Upper lobe of left lung (tissue), 6 donors: ENCODE results near the gene VWA8. TPM values are rescaled to one million over a fixed set of nuclear protein-coding genes. Genes with fewer than 3 reads are reported as not detected.
A peak's percentile ranks its signal among the peaks of the same experiment; 100 is the strongest.

Experiments used
- ATAC-seq, 2 donors: fragments of 200-7000 bp; cut with Tn5 transposase; one replicate each; pipeline ENCODE4 v1.9.1; 2022; ENCODE audit warnings: mild to moderate bottlenecking in 2 of 2, moderate library complexity in 2 of 2; ENCODE audit not compliant: low FRiP score in 2 of 2
- DNase-seq, 2 donors: peaks; one replicate each; pipeline ENCODE4 v3.0.0-alpha.2; 2019 to 2020
- H3K27ac ChIP-seq, 4 donors: fragments of 200-600 bp; sonication (generic); one replicate each; pipeline ENCODE4 v1.5.1; 2016 to 2019
- H3K27me3 ChIP-seq, 4 donors: fragments of 200-600 bp; sonication (generic); one replicate each; pipeline ENCODE4 v1.5.1; 2017 to 2019
- H3K36me3 ChIP-seq, 4 donors: fragments of 200-600 bp; sonication (generic); one replicate each; pipeline ENCODE4 v1.5.1; 2016 to 2019
- H3K4me1 ChIP-seq, 4 donors: fragments of 200-600 bp; sonication (generic); one replicate each; pipeline ENCODE4 v1.5.1; 2018 to 2019
- H3K4me3 ChIP-seq, 4 donors: fragments of 200-600 bp; sonication (generic); one replicate each; pipeline ENCODE4 v1.5.1; 2017 to 2019; ENCODE audit warnings: mild to moderate bottlenecking in 2 of 4, moderate library complexity in 1 of 4
- H3K9me3 ChIP-seq, 4 donors: fragments of 200-600 bp; sonication (generic); one replicate each; pipeline ENCODE4 v1.5.1; 2018 to 2019
- EP300 ChIP-seq, 4 donors: sonication (generic); formaldehyde crosslinking; IDR thresholded peaks; one replicate each; pipeline ENCODE4 v1.5.1; 2017; ENCODE audit warnings: antibody characterized with exemption in 4 of 4, control low read depth in 2 of 4
- POLR2A ChIP-seq, 4 donors: fragments of 450-650 bp; IDR thresholded peaks; one replicate each; pipeline ENCODE4 v1.5.1; 2016 to 2017; ENCODE audit warnings: antibody characterized with exemption in 4 of 4, mild to moderate bottlenecking in 2 of 4
- POLR2AphosphoS5 ChIP-seq, 2 donors: sonication (generic); formaldehyde crosslinking; IDR thresholded peaks; one replicate each; pipeline ENCODE4 v1.5.1; 2017; ENCODE audit warnings: antibody characterized with exemption in 2 of 2
- WGBS, 2 donors: methylation state at CpG; one replicate each; pipeline ENCODE4 v1.1.5; 2017 to 2018; 5-methylcytosine and 5-hydroxymethylcytosine counted together
- total RNA-seq, 6 donors: library from RNA; depleted of rRNA in 4 of 6; stranded (reverse); fragments of >200 nt in 4 of 6; gene quantifications; one replicate each; pipeline versions ENCODE4 v1.1.0 to v1.2.1, GENCODE V29; 2016 to 2021
- TF ChIP-seq, protein P1 (sequence below), 6 experiments: fragments of 450-650 bp in 4 of 6; fragments of 200-600 bp in 2 of 6; sonication (generic) in 2 of 6; IDR thresholded peaks; one replicate each; pipeline ENCODE4 v1.5.1; 2016 to 2019; ENCODE audit warnings: antibody characterized with exemption in 6 of 6
- donor health status: DM: no; HTN: no; CAD: no; lungs with moderate emphysema.
- donor health status: DM: no; HTN: yes; CAD: no; lungs with severe emphysema.

The VWA8 gene
- total RNA-seq, 6 donors from 2014 or later = 15.0 to 39.8 (median 16.9) TPM

DNA sequence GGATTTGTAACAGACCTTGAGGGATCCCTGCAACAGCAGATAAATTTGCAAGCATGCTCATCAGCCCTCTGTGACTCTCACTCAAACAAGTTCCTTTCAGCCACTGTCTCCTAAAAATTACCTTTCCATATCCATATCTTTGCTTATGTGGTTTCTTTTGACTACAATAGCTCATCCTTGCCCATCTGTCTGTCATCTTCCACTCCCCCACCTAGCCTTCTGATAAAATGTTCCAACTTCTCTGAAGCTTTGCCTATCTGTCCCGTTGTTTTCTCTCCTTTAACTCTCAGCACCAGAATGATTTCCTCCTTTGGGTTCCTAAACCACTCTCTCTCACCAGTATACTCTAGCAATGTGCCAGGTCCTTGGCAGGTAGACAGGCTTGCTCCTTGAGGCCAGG, 194.5 kb downstream of the VWA8 start:
- peaks cover 0 to 9% (median 4%) of the 10 kb centered on the region in 4 donors for H3K4me1 ChIP-seq
- H3K27me3 ChIP-seq = no peaks in the 10 kb centered on the region
- H3K36me3 ChIP-seq = no peaks in the 10 kb centered on the region
- H3K4me3 ChIP-seq = no peak overlapping the region
- H3K9me3 ChIP-seq = no peaks in the 10 kb centered on the region
- H3K27ac ChIP-seq = peak overlapping the region in 1 of 4 donors; percentile 10
- DNase-seq = no peak
- no peak for ATAC-seq
- 78 to 80% methylated on average over 1 of the region's 1 CpG for WGBS, 2 donors
- TF ChIP-seq POLR2A (IDR thresholded peaks at IDR 0.05) (no peak), EP300 (IDR thresholded peaks at IDR 0.05) (no peak), POLR2AphosphoS5 (IDR thresholded peaks at IDR 0.05) (no peak)
- TF ChIP-seq, protein P1, sequence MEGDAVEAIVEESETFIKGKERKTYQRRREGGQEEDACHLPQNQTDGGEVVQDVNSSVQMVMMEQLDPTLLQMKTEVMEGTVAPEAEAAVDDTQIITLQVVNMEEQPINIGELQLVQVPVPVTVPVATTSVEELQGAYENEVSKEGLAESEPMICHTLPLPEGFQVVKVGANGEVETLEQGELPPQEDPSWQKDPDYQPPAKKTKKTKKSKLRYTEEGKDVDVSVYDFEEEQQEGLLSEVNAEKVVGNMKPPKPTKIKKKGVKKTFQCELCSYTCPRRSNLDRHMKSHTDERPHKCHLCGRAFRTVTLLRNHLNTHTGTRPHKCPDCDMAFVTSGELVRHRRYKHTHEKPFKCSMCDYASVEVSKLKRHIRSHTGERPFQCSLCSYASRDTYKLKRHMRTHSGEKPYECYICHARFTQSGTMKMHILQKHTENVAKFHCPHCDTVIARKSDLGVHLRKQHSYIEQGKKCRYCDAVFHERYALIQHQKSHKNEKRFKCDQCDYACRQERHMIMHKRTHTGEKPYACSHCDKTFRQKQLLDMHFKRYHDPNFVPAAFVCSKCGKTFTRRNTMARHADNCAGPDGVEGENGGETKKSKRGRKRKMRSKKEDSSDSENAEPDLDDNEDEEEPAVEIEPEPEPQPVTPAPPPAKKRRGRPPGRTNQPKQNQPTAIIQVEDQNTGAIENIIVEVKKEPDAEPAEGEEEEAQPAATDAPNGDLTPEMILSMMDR (IDR thresholded peaks at IDR 0.05) = no peak

DNA sequence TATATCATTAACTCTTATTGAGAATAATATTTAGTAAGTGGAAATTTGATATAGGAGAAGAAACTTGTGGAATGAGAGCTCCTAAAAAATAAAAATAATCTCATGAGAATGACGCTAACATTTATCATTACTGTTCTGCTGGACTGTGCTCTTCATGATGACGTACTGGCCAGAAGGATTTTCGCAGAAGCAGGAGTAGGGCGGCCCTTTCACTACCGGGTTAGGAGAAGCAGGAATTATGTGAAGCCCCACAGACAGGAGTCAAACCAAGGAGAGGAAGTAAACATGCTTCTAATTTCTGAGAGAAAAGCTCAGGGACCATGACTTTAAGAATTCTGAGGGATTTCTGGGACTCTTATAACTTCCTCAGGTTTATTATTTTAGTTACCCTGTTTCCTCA, 195.1 kb downstream of the VWA8 start:
- 83 to 85% methylated on average over 5 of the region's 5 CpGs for WGBS, 2 donors
- Histone ChIP-seq H3K36me3 (peaks cover 0 to 1% (median 0%) of the 10 kb centered on the region in 4 donors), H3K27me3 (no peaks in the 10 kb centered on the region), H3K4me3 (no peak overlapping the region), H3K4me1 (peaks cover 0 to 9% (median 4%) of the 10 kb centered on the region in 4 donors), H3K27ac (no peak overlapping the region), H3K9me3 (no peaks in the 10 kb centered on the region)
- no peak for TF ChIP-seq EP300 (IDR thresholded peaks at IDR 0.05)
- TF ChIP-seq POLR2A (IDR thresholded peaks at IDR 0.05) = no peak
- TF ChIP-seq, protein P1 (IDR thresholded peaks at IDR 0.05) = no peak
- no peak for TF ChIP-seq POLR2AphosphoS5 (IDR thresholded peaks at IDR 0.05)
- ATAC-seq (no peak), DNase-seq (no peak)

DNA sequence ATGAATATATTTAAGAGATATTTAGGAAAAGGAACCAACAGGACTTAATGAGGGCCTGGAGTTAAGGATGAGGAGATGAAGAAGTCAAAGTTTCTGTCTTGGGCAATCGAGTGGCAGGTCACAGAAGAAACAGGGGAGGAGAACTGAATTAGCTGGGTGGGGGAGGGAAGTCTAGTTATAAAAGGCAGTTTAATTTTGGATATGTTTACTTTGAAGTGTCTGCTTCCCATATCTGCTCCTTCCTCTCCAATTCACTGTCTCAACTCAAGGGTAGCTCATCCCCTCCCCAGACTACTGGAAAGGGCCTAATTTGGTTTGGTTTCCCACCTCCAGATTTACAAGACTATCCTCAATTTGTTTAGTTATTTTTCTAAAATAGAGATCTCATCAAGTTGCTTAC, 195.9 kb downstream of the VWA8 start:
- no peak for ATAC-seq
- 53 to 55% methylated on average over 1 of the region's 1 CpG for WGBS, 2 donors
- no peak overlapping the region for H3K4me3 ChIP-seq

DNA sequence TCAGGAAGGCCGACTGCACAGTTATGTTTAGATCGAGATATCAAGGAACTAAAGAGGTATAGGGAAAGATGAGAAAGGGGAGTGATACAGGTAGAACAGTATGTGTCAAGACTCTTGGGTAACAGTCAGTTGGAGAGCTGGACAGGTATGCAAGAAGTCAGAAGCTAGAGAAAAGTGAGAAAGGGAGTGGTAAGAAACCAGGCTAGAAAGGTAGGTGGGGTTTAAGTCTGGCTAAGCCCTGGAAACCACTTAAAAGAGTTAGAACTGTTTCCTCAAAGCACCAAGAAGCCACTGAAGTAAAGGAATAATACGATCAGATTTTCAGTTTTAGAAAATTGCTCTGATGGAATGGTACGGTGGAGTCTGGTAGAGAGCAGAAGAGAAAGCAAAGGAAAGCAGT, 196.4 kb downstream of the VWA8 start:
- H3K27ac ChIP-seq = no peak overlapping the region
- ATAC-seq = no peak
- peaks cover 0 to 9% (median 0%) of the 10 kb centered on the region in 4 donors for H3K36me3 ChIP-seq
- DNase-seq = no peak
- peaks cover 0 to 9% (median 4%) of the 10 kb centered on the region in 4 donors for H3K4me1 ChIP-seq
- WGBS, 2 donors = 91 to 94% methylated on average over 4 of the region's 4 CpGs
- H3K27me3 ChIP-seq = no peaks in the 10 kb centered on the region
- no peak for TF ChIP-seq POLR2AphosphoS5 (IDR thresholded peaks at IDR 0.05)
- no peak for TF ChIP-seq EP300 (IDR thresholded peaks at IDR 0.05)
- TF ChIP-seq, protein P1 (IDR thresholded peaks at IDR 0.05) = no peak
- H3K9me3 ChIP-seq = no peaks in the 10 kb centered on the region
- no peak overlapping the region for H3K4me3 ChIP-seq

More for the DNA sequence above, 195.9 kb downstream of the VWA8 start:
- no peak for DNase-seq
- TF ChIP-seq EP300 (IDR thresholded peaks at IDR 0.05) = no peak
- no peak for TF ChIP-seq POLR2AphosphoS5 (IDR thresholded peaks at IDR 0.05)
- TF ChIP-seq, protein P1 (IDR thresholded peaks at IDR 0.05) = no peak
- TF ChIP-seq POLR2A (IDR thresholded peaks at IDR 0.05) = no peak
- Histone ChIP-seq H3K9me3 (no peaks in the 10 kb centered on the region), H3K36me3 (peaks cover 0 to 5% (median 0%) of the 10 kb centered on the region in 4 donors), H3K27me3 (no peaks in the 10 kb centered on the region), H3K4me1 (peaks cover 0 to 9% (median 4%) of the 10 kb centered on the region in 4 donors), H3K27ac (peak overlapping the region in 1 of 4 donors; percentile 15)

DNA sequence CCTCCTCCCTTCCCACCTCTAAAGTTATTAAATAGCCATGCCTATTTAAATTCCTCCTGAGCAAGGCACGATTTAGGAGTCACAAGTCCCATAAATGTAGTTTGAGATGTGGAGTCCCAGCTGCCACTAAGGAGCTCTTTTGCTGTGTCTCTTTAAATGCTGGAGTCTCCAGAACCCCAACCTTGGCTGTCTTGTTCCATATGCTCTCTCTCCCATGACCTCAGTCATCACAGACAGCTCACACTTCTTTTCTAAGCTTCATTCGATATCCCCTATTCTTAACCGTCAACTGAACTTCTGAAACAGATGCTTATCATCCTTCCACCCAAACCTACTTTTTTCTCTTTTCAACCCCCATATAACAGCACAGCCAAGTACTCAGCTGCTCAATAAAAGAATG, 197.1 kb downstream of the VWA8 start:
- Histone ChIP-seq H3K4me3 (no peak overlapping the region), H3K27ac (no peak overlapping the region), H3K9me3 (no peaks in the 10 kb centered on the region), H3K4me1 (peaks cover 0 to 9% (median 4%) of the 10 kb centered on the region in 4 donors), H3K36me3 (peaks cover 0 to 10% (median 0%) of the 10 kb centered on the region in 4 donors), H3K27me3 (no peaks in the 10 kb centered on the region)
- 72% methylated on average over 3 of the region's 3 CpGs for WGBS, 2 donors
- no peak for DNase-seq
- TF ChIP-seq, protein P1 (IDR thresholded peaks at IDR 0.05) = no peak
- no peak for TF ChIP-seq POLR2AphosphoS5 (IDR thresholded peaks at IDR 0.05)
- TF ChIP-seq POLR2A (IDR thresholded peaks at IDR 0.05) = no peak
- TF ChIP-seq EP300 (IDR thresholded peaks at IDR 0.05) = no peak
- no peak for ATAC-seq
